NCI-H146 treated with DMSO at 0.1 percent for 48 hours (cell line): ENCODE measurements around the gene CYP27B1.

Source experiments
- DNase-seq: peaks from one replicate; lab custom pipeline; 2025; ENCODE audit not compliant: unreplicated experiment; lab: John Stamatoyannopoulos, UW

Gene CYP27B1

GRCh38 chr12:57767305-57767698 is 424 bp upstream of the CYP27B1 start:
- DNase-seq, result no peak

- DNase-seq, result no peak
These were observed 997 bp downstream of the CYP27B1 start for GRCh38 chr12:57765698-57766463.

- DNase-seq, result no peak
These were observed 1.7 kb downstream of the CYP27B1 start for GRCh38 chr12:57765003-57765697.

GRCh38 chr12:57764662-57765002 is 2.2 kb downstream of the CYP27B1 start:
- peak; percentile 31 for DNase-seq

GRCh38 chr12:57763881-57764661 is 2.8 kb downstream of the CYP27B1 start:
- no peak for DNase-seq

- DNase-seq, result no peak
These were observed 4.4 kb downstream of the CYP27B1 start for GRCh38 chr12:57762463-57762862.

GRCh38 chr12:57761391-57761998 is 5.4 kb downstream of the CYP27B1 start:
- no peak for DNase-seq

GRCh38 chr12:57760347-57760982 is 6.4 kb downstream of the CYP27B1 start:
- no peak for DNase-seq

GRCh38 chr12:57759360-57759980 is 7.4 kb downstream of the CYP27B1 start:
- no peak for DNase-seq

- DNase-seq, result no peak
These were observed 8.1 kb downstream of the CYP27B1 start for GRCh38 chr12:57758552-57759359.

GRCh38 chr12:57757771-57758170 is 9.1 kb downstream of the CYP27B1 start:
- DNase-seq, result no peak

GRCh38 chr12:57756406-57757341 is 10.2 kb downstream of the CYP27B1 start:
- no peak for DNase-seq

GRCh38 chr12:57755454-57756372 is 11.2 kb downstream of the CYP27B1 start:
- DNase-seq, result peak; percentile 15

GRCh38 chr12:57755194-57755453 is 11.8 kb downstream of the CYP27B1 start:
- no peak for DNase-seq

GRCh38 chr12:57754411-57755193 is 12.3 kb downstream of the CYP27B1 start, which contains the start of gene MARCHF9:
TSS of gene MARCHF9 (plus strand) at chr12:57755103. CDS start at chr12:57755529, 426 bp downstream.
- peak; percentile 88 for DNase-seq

- no peak for DNase-seq
These were observed 13.0 kb downstream of the CYP27B1 start for GRCh38 chr12:57753756-57754337.

- DNase-seq, result no peak
These were observed 14.2 kb downstream of the CYP27B1 start for GRCh38 chr12:57752668-57753000.
